ENCODE measurements around the gene USP32.

Gene USP32

DNA sequence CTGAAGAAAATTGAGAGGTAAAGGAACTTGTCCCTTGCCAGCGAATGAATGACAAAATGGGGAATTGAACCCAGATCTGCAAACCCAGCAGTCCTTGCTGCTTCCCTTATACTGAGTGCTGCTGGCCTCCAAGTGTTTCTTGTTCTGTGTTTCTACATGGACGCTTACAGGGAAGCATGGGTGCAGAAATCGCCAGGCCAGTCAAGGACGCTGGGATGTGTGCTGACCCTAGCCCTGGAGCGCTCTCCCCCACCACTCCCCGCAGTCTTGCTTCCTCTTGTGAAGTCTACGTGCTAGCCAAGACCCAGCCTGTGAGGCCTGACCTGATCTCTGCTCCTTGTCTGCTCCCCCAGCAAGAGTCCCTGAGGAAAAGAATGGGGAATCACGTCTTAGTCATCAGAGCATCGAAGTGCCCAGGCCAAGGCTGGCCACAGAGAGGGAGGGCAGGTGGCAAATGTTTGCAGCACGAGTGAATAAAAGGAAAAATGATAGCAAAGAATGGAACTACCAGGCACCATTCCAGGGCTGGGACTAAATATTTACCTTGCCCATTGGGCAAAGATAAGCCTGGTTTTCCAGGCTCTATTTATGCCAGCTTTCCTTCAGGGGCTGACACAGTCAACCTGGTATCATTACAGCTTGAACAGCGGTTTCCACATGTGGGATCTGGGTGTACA lies 224.7 kb downstream of the USP32 start:
- H3K4me1 ChIP-seq (ENCODE audit: insufficient read depth, low read length, severe bottlenecking), result peaks cover 9% of the 10 kb centered on the region

DNA sequence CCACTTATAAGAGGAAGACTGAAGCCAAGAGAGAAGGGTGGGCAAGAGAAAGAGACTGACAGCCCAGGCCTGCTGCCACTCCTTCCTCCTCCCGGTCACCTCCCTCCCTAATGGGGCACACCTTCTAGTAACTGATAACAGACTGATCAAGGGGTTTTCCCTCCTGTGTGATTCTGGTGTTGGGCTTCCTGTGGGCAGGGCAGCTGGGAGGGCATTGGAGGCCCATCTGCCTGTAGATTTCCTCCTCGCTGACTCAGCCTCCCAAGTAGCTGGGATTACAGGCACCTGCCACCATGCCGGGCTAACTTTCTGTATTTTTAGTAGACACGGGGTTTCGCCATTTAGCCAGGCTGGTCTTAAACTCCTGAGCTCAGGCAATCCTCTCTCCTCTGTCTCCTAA lies 226.0 kb downstream of the USP32 start:
- H2AFZ ChIP-seq (ENCODE audit: low read length), result no peak overlapping the region
- H3K27me3 ChIP-seq (ENCODE audit: insufficient read depth, low read length), result no peaks in the 10 kb centered on the region
- no peak overlapping the region for H3K4me3 ChIP-seq (ENCODE audit: low read depth, low read length, poor library complexity, severe bottlenecking)
- H3K9me3 ChIP-seq (ENCODE audit: low read length), result no peaks in the 10 kb centered on the region
- H3K4me2 ChIP-seq (ENCODE audit: low read length), result no peak overlapping the region
- H4K20me1 ChIP-seq (ENCODE audit: insufficient read depth, low read length), result no peaks in the 10 kb centered on the region
- H3F3A ChIP-seq (ENCODE audit: insufficient read depth, low read length), result no peaks in the 10 kb centered on the region; the same call in 1 of the 2 replicates
- H3K9ac ChIP-seq (ENCODE audit: low read length), result no peak overlapping the region
- no peak overlapping the region for H3K27ac ChIP-seq (ENCODE audit: low read depth, low read length, poor library complexity, severe bottlenecking)
- H3K4me1 ChIP-seq (ENCODE audit: insufficient read depth, low read length, severe bottlenecking), result peaks cover 8% of the 10 kb centered on the region
- H3K9me2 ChIP-seq (ENCODE audit: low read depth, low read length), result no peaks in the 10 kb centered on the region
- TF ChIP-seq EZH2 (IDR thresholded peaks at IDR 0.05; ENCODE audit: borderline replicate concordance, low read length), result no peak
- TF ChIP-seq, protein P1, sequence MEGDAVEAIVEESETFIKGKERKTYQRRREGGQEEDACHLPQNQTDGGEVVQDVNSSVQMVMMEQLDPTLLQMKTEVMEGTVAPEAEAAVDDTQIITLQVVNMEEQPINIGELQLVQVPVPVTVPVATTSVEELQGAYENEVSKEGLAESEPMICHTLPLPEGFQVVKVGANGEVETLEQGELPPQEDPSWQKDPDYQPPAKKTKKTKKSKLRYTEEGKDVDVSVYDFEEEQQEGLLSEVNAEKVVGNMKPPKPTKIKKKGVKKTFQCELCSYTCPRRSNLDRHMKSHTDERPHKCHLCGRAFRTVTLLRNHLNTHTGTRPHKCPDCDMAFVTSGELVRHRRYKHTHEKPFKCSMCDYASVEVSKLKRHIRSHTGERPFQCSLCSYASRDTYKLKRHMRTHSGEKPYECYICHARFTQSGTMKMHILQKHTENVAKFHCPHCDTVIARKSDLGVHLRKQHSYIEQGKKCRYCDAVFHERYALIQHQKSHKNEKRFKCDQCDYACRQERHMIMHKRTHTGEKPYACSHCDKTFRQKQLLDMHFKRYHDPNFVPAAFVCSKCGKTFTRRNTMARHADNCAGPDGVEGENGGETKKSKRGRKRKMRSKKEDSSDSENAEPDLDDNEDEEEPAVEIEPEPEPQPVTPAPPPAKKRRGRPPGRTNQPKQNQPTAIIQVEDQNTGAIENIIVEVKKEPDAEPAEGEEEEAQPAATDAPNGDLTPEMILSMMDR (IDR thresholded peaks at IDR 0.05; ENCODE audit: low read length), result no peak
- H3K36me3 ChIP-seq (ENCODE audit: insufficient read depth, low read length), result no peaks in the 10 kb centered on the region
- no peaks in the 10 kb centered on the region for H3K79me2 ChIP-seq (ENCODE audit: insufficient read depth, low read length)

More for the DNA sequence above, 224.7 kb downstream of the USP32 start:
- H3K36me3 ChIP-seq (ENCODE audit: insufficient read depth, low read length), result no peaks in the 10 kb centered on the region
- H2AFZ ChIP-seq (ENCODE audit: low read length), result no peak overlapping the region
- no peaks in the 10 kb centered on the region for H3K9me2 ChIP-seq (ENCODE audit: low read depth, low read length)
- no peak overlapping the region for H3K4me2 ChIP-seq (ENCODE audit: low read length)
- H3K9me3 ChIP-seq (ENCODE audit: low read length), result no peaks in the 10 kb centered on the region
- H3F3A ChIP-seq (ENCODE audit: insufficient read depth, low read length), result no peaks in the 10 kb centered on the region; the same call in 1 of the 2 replicates
- no peaks in the 10 kb centered on the region for H4K20me1 ChIP-seq (ENCODE audit: insufficient read depth, low read length)
- no peak overlapping the region for H3K9ac ChIP-seq (ENCODE audit: low read length)
- H3K27ac ChIP-seq (ENCODE audit: low read depth, low read length, poor library complexity, severe bottlenecking), result no peak overlapping the region
- H3K27me3 ChIP-seq (ENCODE audit: insufficient read depth, low read length), result no peaks in the 10 kb centered on the region
- no peak overlapping the region for H3K4me3 ChIP-seq (ENCODE audit: low read depth, low read length, poor library complexity, severe bottlenecking)
- H3K79me2 ChIP-seq (ENCODE audit: insufficient read depth, low read length), result no peaks in the 10 kb centered on the region
- no peak for TF ChIP-seq EZH2 (IDR thresholded peaks at IDR 0.05; ENCODE audit: borderline replicate concordance, low read length)
- TF ChIP-seq, protein P1 (IDR thresholded peaks at IDR 0.05; ENCODE audit: low read length), result no peak

DNA sequence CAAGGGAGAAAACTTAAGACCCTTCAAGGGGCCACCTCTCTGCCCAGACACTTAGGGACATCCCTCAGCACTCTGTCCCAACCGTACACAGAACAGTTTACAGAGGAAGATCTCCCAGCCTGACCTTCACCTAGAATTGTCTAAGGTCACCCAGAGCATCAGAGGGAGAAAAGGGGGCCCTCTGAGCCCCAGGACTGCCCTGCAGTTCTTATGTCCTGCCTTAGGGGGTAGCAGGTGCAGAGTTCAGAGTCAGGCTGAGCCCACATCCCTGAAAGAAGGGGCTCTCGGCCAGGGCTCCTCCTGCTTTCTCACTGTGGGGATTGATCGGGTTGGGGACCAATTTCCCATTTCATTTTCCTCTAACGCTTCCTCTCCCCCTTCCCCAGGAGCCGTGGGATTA lies 226.7 kb downstream of the USP32 start:
- Histone ChIP-seq H3K9ac (ENCODE audit: low read length) (no peak overlapping the region), H3K27me3 (ENCODE audit: insufficient read depth, low read length) (no peaks in the 10 kb centered on the region), H3K9me2 (ENCODE audit: low read depth, low read length) (no peaks in the 10 kb centered on the region), H3K79me2 (ENCODE audit: insufficient read depth, low read length) (no peaks in the 10 kb centered on the region), H3K4me1 (ENCODE audit: insufficient read depth, low read length, severe bottlenecking) (peaks cover under 1% of the 10 kb centered on the region), H3K4me2 (ENCODE audit: low read length) (no peak overlapping the region), H3K9me3 (ENCODE audit: low read length) (no peaks in the 10 kb centered on the region), H3K4me3 (ENCODE audit: low read depth, low read length, poor library complexity, severe bottlenecking) (no peak overlapping the region), H2AFZ (ENCODE audit: low read length) (no peak overlapping the region), H3K36me3 (ENCODE audit: insufficient read depth, low read length) (no peaks in the 10 kb centered on the region), H4K20me1 (ENCODE audit: insufficient read depth, low read length) (no peaks in the 10 kb centered on the region), H3F3A (ENCODE audit: insufficient read depth, low read length) (no peaks in the 10 kb centered on the region; the same call in 1 of the 2 replicates), H3K27ac (ENCODE audit: low read depth, low read length, poor library complexity, severe bottlenecking) (no peak overlapping the region)
- TF ChIP-seq, protein P1 (IDR thresholded peaks at IDR 0.05; ENCODE audit: low read length), result no peak
- no peak for TF ChIP-seq EZH2 (IDR thresholded peaks at IDR 0.05; ENCODE audit: borderline replicate concordance, low read length)

All from OCI-LY1 (cell line).